ENCODE results near the gene TTC21B. TPM values are rescaled to one million over a fixed set of nuclear protein-coding genes. Genes with fewer than 3 reads are reported as not detected.

The TTC21B gene
- total and polyA plus RNA-seq, 10 of the 15 experiments (the other 5 are each of a cell fraction or from before 2014, with no cell fraction given): 2.7 to 22.4 (median 11.3) TPM

- Histone ChIP-seq H3K27ac (ENCODE audit: control insufficient read depth, insufficient read depth) (no peak overlapping the region; the same call in 1 of the 2 replicates), H3K4me3 (no peak overlapping the region), H3K4me1 (ENCODE audit: control insufficient read depth, insufficient read depth, low read length) (peaks cover 9% of the 10 kb centered on the region), H3K9me3 (replicated peaks; ENCODE audit: control insufficient read depth, insufficient read depth, low read length) (no peaks in the 10 kb centered on the region), H3K27me3 (replicated peaks in 1 of 2; ENCODE audit: control insufficient read depth in 2 of 2, insufficient read depth in 2 of 2, low read length in 1 of 2) (no peaks in the 10 kb centered on the region), H3K9ac (ENCODE audit: control insufficient read depth, insufficient read depth, low read length) (no peak overlapping the region), H4K20me1 (ENCODE audit: control insufficient read depth, insufficient read depth) (no peaks in the 10 kb centered on the region), H3K4me2 (ENCODE audit: control insufficient read depth, insufficient read depth) (no peak overlapping the region), H3K79me2 (ENCODE audit: control insufficient read depth, insufficient read depth, low read length) (no peaks in the 10 kb centered on the region), H2AFZ (ENCODE audit: control insufficient read depth, low read depth, low read length) (no peak overlapping the region), H3K36me3 (ENCODE audit: control insufficient read depth in 2 of 2, insufficient read depth in 2 of 2, low read length in 1 of 2) (peaks cover 0 to 4% of the 10 kb centered on the region in 2 experiments; a peak in 3 of 4 replicates)
- ChIA-PET POLR2A (no interaction called here), CTCF (interaction anchor here (1.2 kb wide), 1 partner anchor 24 kb away, joined by 4 read pairs; no protein-coding TSS in a partner anchor), SMC1A (ENCODE audit: uncharacterized antibody, unreplicated experiment) (interaction anchor here (1.4 kb wide), 1 partner anchor 55 kb away, joined by 3 read pairs; the partner anchor contains the start of gene TTC21B), RAD21 (ENCODE audit: unreplicated experiment) (no interaction called here)
- DNase-seq (ENCODE audit: low read depth, low spot score) (no peak), ATAC-seq (no peak), FAIRE-seq (no peak)
- in situ Hi-C loops (cut with MboI) (no loop called here), intact Hi-C loops (cut with micrococcal nuclease; ENCODE audit: unreplicated experiment) (no loop called here)
- BruUV-seq (replicated peaks): no TSS peak
- WGBS (ENCODE audit: insufficient coverage, insufficient replicate concordance, low lambda C conversion rate, missing lambda C conversion rate): 100% methylated on average over 4 of the region's 4 CpGs
- TF ChIP-seq POLR2A (IDR thresholded peaks at IDR 0.05; ENCODE audit: low read depth, low read length): no peak
- no peak for TF ChIP-seq STAT1 (conservative IDR thresholded peaks at IDR 0.05)
- TF ChIP-seq CBFB (IDR thresholded peaks at IDR 0.05; ENCODE audit: low read depth): no peak
- TF ChIP-seq PML (IDR thresholded peaks at IDR 0.05; ENCODE audit: low read length): no peak
- no peak for TF ChIP-seq RB1 (IDR thresholded peaks at IDR 0.05; ENCODE audit: borderline replicate concordance)
- no peak for TF ChIP-seq KLF5 (IDR thresholded peaks at IDR 0.05; ENCODE audit: partially characterized antibody)
These were observed 55.2 kb downstream of the TTC21B start for GRCh38 chr2:165898381-165898780.

GRCh38 chr2:165897726-165898125 lies 55.9 kb downstream of the TTC21B start:
- Histone ChIP-seq H3K9ac (ENCODE audit: control insufficient read depth, insufficient read depth, low read length) (no peak overlapping the region), H3K79me2 (ENCODE audit: control insufficient read depth, insufficient read depth, low read length) (no peaks in the 10 kb centered on the region), H3K4me2 (ENCODE audit: control insufficient read depth, insufficient read depth) (no peak overlapping the region), H3K4me3 (no peak overlapping the region), H2AFZ (ENCODE audit: control insufficient read depth, low read depth, low read length) (no peak overlapping the region), H4K20me1 (ENCODE audit: control insufficient read depth, insufficient read depth) (no peaks in the 10 kb centered on the region), H3K36me3 (ENCODE audit: control insufficient read depth in 2 of 2, insufficient read depth in 2 of 2, low read length in 1 of 2) (peaks cover 0 to 4% of the 10 kb centered on the region in 2 experiments; a peak in 3 of 4 replicates), H3K27ac (ENCODE audit: control insufficient read depth, insufficient read depth) (peak overlapping the region; percentile 27; the same call in 1 of the 2 replicates), H3K9me3 (replicated peaks; ENCODE audit: control insufficient read depth, insufficient read depth, low read length) (no peaks in the 10 kb centered on the region), H3K27me3 (replicated peaks in 1 of 2; ENCODE audit: control insufficient read depth in 2 of 2, insufficient read depth in 2 of 2, low read length in 1 of 2) (no peaks in the 10 kb centered on the region), H3K4me1 (ENCODE audit: control insufficient read depth, insufficient read depth, low read length) (peaks cover 9% of the 10 kb centered on the region)
- TF ChIP-seq IKZF2 (IDR thresholded peaks at IDR 0.05): peak in 1 of 2 experiments; percentile 15; a peak in 1 of 4 replicates
- TF ChIP-seq NR2F1 (conservative IDR thresholded peaks at IDR 0.05): peak; percentile 70
- TF ChIP-seq SPI1 (IDR thresholded peaks at IDR 0.05; ENCODE audit: borderline replicate concordance, insufficient read depth, low read depth, low read length): peak; percentile 60; the same call in 1 of the 2 replicates
- TF ChIP-seq STAT1 (conservative IDR thresholded peaks at IDR 0.05): no peak
- no peak for TF ChIP-seq SMARCA5 (IDR thresholded peaks at IDR 0.05)
- 0 out of 2 replicates have a peak, but pooled peaks have one; percentile 24 for TF ChIP-seq ZNF24 (IDR thresholded peaks at IDR 0.05)
- no peak for TF ChIP-seq MEF2B (IDR thresholded peaks at IDR 0.05; ENCODE audit: partially characterized antibody, poor library complexity, severe bottlenecking)
- POLR2A ChIA-PET: no interaction called here
- peak; percentile 12 for DNase-seq (ENCODE audit: low read depth, low spot score)
- CTCF ChIA-PET: interaction anchor here (0.6 to 1.2 kb wide), 2 partner anchors 23 to 230 kb away, joined by 3 to 4 read pairs; partner anchors contain the start of gene SCN1A
- FAIRE-seq: no peak
- BruUV-seq (replicated peaks): no TSS peak
- RAD21 ChIA-PET (ENCODE audit: unreplicated experiment): no interaction called here
- peak; percentile 68 for ATAC-seq
- intact Hi-C loops (cut with micrococcal nuclease; ENCODE audit: unreplicated experiment) (no loop called here), in situ Hi-C loops (cut with MboI) (no loop called here)
- SMC1A ChIA-PET (ENCODE audit: uncharacterized antibody, unreplicated experiment): interaction anchor here (1.4 kb wide), 1 partner anchor 55 kb away, joined by 3 read pairs; the partner anchor contains the start of gene TTC21B
- 29% methylated on average over 5 of the region's 5 CpGs for WGBS (ENCODE audit: insufficient coverage, insufficient replicate concordance, low lambda C conversion rate, missing lambda C conversion rate)

Data from GM12878 (cell line).